ENCODE results near the gene BAZ2B.

Gene BAZ2B

DNA sequence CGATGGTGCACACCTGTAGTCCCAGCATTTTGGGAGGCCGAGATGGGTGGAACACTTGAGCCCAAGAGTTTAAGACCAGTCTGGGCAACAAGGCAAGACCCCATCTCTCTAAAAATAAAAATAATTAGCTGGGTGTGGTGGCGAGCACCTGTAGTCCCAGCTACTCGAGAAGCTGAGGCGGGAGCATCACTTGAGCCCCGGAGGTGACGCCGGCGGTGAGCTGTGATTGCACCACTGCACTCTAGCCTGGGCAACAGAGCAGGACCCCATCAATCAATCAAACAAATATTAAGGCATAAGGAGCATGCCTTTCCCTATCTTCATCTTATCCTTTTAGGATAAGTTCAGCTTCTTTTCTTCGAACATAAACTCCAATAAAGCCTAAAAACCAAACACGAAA lies 330.9 kb downstream of the BAZ2B start:
- peaks cover 4% of the 10 kb centered on the region for H3K4me1 ChIP-seq (ENCODE audit: insufficient read depth, low read length)
- H3K36me3 ChIP-seq (ENCODE audit: insufficient read depth, low read length), result no peaks in the 10 kb centered on the region
- peak overlapping the region; percentile 97; the same call in 1 of the 2 replicates for H3K9ac ChIP-seq (ENCODE audit: low read depth, low read length)
- no peaks in the 10 kb centered on the region for H3K9me3 ChIP-seq (ENCODE audit: control insufficient read depth, insufficient read depth, low read length)

DNA sequence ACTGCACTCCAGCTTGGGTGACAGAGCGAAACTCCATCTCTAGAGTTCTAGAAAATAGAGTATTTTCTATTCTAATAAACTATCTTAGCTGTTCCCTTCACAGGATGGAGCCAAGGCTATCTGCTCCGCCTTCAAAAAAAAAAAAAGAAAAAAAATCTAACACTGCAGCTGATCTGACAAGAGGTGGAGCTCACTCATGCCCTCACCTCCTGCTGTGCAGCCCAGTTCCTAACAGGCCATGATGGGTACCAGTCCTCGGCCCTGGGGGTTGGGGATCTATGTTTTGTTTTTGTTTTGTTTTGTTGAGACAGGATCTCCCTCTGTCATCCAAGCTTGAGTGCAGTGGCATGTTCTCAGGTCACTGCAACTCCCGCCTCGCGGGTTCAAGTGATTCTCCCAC lies 332.8 kb downstream of the BAZ2B start:
- Histone ChIP-seq H3K4me1 (ENCODE audit: insufficient read depth, low read length) (peaks cover 4% of the 10 kb centered on the region), H3K36me3 (ENCODE audit: insufficient read depth, low read length) (no peaks in the 10 kb centered on the region), H3K9me3 (ENCODE audit: control insufficient read depth, insufficient read depth, low read length) (no peaks in the 10 kb centered on the region), H3K9ac (ENCODE audit: low read depth, low read length) (no peak overlapping the region)

DNA sequence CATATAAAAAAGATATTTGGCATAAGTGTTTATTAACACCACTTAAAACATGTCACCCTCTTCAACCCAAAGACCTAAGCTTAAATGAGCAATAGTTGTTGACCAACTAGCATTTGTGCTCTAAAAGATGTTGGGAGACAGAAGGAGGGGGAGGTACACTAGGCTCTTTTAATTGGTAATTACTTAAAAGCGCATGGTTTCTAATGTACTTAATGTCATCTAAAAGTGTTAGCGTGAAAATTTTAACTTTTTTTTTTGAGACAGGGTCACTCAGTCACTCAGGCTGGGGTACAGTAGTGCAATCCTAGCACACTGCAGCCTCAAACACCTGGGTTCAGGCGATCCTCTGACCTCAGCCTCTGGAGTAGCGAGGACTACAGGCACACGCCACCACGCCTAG lies 335.3 kb downstream of the BAZ2B start:
- Histone ChIP-seq H3K9ac (ENCODE audit: low read depth, low read length) (no peak overlapping the region), H3K4me1 (ENCODE audit: insufficient read depth, low read length) (peaks cover 4% of the 10 kb centered on the region), H3K36me3 (ENCODE audit: insufficient read depth, low read length) (no peaks in the 10 kb centered on the region), H3K9me3 (ENCODE audit: control insufficient read depth, insufficient read depth, low read length) (no peaks in the 10 kb centered on the region)

DNA sequence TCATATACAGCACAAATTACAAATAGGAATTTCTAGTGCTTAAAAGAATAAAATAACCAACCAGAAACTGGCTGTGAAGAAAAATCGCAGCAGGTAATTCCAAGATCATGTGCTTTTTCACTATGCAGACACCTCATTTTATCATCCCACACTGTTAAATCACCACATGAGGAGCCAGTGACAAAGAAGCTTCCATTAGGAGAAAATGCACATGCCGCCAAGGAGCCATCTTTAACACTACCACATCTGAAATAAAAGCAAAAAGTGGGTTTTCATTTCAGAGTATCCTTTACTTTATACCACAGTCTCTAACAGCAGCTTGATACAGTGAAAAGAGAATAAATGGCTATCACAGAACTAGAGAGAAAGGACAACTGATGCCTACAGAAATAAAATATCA lies 336.6 kb downstream of the BAZ2B start:
- no peaks in the 10 kb centered on the region for H3K9me3 ChIP-seq (ENCODE audit: control insufficient read depth, insufficient read depth, low read length)
- no peak overlapping the region for H3K9ac ChIP-seq (ENCODE audit: low read depth, low read length)
- H3K36me3 ChIP-seq (ENCODE audit: insufficient read depth, low read length), result no peaks in the 10 kb centered on the region
- peaks cover 3% of the 10 kb centered on the region for H3K4me1 ChIP-seq (ENCODE audit: insufficient read depth, low read length)

DNA sequence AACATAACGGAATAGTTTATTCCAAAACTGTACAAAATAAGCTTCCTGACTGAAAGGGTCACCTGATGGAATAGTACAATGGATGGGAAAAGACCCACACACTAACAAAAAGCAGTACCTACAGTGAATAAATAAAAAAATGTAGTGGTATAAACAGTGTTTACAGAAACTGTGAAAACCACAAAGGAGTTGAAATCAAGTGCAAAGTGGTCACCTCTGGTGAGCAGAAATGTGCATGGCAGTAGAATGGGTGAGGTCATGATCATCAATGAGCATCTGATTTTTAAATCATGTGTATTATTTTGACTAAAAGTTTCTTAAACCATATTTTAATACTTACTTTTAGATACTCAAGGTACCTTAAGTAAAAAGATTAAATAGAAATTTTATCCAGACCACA lies 341.2 kb downstream of the BAZ2B start:
- peaks cover 3% of the 10 kb centered on the region; the same call in 1 of the 2 replicates for H3K4me1 ChIP-seq (ENCODE audit: insufficient read depth, low read length)
- no peaks in the 10 kb centered on the region for H3K9me3 ChIP-seq (ENCODE audit: control insufficient read depth, insufficient read depth, low read length)
- no peaks in the 10 kb centered on the region for H3K36me3 ChIP-seq (ENCODE audit: insufficient read depth, low read length)
- no peak overlapping the region for H3K9ac ChIP-seq (ENCODE audit: low read depth, low read length)

DNA sequence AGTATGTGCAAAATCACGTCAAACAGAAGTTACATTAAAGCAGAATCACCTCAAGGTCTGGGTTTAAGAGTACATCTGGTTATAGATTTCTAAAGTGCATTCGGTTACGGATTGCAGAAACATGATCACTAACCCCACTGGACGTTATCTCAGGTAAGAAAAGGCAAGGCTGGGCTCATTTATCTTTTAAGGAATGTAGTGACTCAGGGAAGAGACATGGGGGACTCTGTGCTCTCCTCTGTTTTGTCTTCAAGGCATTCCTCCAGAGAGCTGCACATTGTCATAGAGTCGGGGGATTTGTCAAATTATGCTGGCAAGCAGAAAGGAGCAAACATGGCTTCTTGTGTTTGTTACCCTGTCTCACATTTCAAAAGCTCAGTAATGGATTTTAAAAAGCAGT lies 344.2 kb downstream of the BAZ2B start:
- Histone ChIP-seq H3K9me3 (ENCODE audit: control insufficient read depth, insufficient read depth, low read length) (no peaks in the 10 kb centered on the region), H3K9ac (ENCODE audit: low read depth, low read length) (no peak overlapping the region), H3K36me3 (ENCODE audit: insufficient read depth, low read length) (no peaks in the 10 kb centered on the region), H3K4me1 (ENCODE audit: insufficient read depth, low read length) (peaks cover 3% of the 10 kb centered on the region; the same call in 1 of the 2 replicates)

DNA sequence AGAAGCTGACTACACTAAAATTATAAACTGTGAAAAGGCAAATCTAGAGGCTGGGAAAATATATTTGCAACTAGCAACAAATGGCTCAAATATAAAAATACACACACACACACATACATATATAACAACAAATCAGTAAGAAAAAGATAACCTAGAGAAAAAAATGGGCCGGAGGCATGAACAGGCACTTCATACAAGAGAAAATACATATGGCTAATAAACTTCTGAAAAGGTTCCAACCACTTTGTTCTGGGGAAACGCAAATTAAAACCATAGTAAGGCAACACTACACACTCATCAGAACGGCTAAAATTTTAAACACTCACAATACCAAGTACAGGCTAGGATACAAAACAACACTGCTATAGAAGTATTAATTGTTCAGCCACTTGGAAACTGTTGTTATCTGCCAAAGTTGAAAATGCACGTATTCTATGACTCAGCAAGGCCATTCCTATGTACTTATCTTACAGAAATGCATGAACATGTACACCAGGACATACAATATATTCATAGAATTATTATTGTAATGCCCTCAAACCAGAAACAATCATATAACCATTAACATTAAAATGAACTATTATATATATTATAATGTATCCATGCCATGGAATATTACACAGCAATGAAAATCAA lies 345.5 kb downstream of the BAZ2B start:
- no peaks in the 10 kb centered on the region for H3K9me3 ChIP-seq (ENCODE audit: control insufficient read depth, insufficient read depth, low read length)
- no peaks in the 10 kb centered on the region for H3K36me3 ChIP-seq (ENCODE audit: insufficient read depth, low read length)
- no peak overlapping the region for H3K9ac ChIP-seq (ENCODE audit: low read depth, low read length)
- H3K4me1 ChIP-seq (ENCODE audit: insufficient read depth, low read length), result peaks cover 5% of the 10 kb centered on the region; the same call in 1 of the 2 replicates

Data from ES-I3 (cell line).